ENCODE results near the gene CPVL. TPM values are rescaled to one million over a fixed set of nuclear protein-coding genes. Genes with fewer than 3 reads are reported as not detected.

CPVL gene
- total RNA-seq, 2 experiments from 2014 or later = not detected

DNA sequence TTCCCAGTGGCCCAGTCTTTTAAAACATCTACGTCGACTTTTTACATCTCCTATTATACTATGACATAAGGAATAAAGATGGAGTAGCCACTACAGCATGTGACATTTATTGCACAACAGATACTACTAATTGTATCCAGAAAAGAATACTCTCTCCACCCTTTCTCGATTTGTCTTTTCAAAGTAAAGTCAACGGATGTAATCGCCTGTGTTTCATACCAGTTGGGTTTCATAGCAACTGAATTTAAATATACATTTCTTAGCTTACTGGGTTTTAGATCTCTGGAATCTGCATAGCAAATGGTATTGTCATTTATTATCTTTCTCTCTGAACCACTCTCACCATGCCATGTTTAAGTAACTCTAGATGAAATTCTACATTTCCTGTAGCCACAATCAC, 101.8 kb downstream of the CPVL start:
- no peak overlapping the region for H3K4me3 Mint-ChIP-seq
- intact Hi-C loops (cut with micrococcal nuclease) = no loop called here
- H3K36me3 Mint-ChIP-seq (ENCODE audit: low read depth) = no peaks in the 10 kb centered on the region
- peaks cover 1% of the 10 kb centered on the region for H3K9me3 Mint-ChIP-seq
- DNase-seq = no peak
- H3K4me1 Mint-ChIP-seq (ENCODE audit: low read depth) = no peaks in the 10 kb centered on the region
- peaks cover 22% of the 10 kb centered on the region for H3K27me3 Mint-ChIP-seq (ENCODE audit: low read depth)
- CTCF ChIA-PET = no interaction called here
- H3K27ac Mint-ChIP-seq = no peak overlapping the region

DNA sequence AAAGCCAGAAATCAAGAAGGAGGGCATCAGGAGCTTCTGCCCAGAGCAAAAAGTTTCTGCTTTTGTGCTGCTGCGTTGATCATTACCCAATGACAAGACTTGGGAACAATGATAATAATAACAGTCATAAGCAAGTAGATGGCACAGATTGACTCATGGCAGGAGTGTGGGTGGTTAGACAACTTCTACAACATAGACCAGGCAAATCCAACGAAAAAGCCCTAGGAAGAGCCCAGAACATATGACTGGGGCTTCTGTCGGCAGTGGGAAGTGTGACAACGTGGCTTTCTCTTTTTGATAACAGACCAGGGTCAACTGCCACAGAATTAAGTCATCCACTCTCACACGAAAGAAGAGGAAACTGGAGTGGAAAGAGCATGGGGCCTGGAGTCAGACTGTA, 102.8 kb downstream of the CPVL start:
- no peaks in the 10 kb centered on the region for H3K9me3 Mint-ChIP-seq
- no peak overlapping the region for H3K27ac Mint-ChIP-seq
- CTCF ChIA-PET = no interaction called here
- intact Hi-C loops (cut with micrococcal nuclease) = no loop called here
- no peak overlapping the region for H3K4me3 Mint-ChIP-seq
- DNase-seq = no peak
- H3K36me3 Mint-ChIP-seq (ENCODE audit: low read depth) = no peaks in the 10 kb centered on the region
- H3K4me1 Mint-ChIP-seq (ENCODE audit: low read depth) = no peaks in the 10 kb centered on the region
- H3K27me3 Mint-ChIP-seq (ENCODE audit: low read depth) = peaks cover 19% of the 10 kb centered on the region

DNA sequence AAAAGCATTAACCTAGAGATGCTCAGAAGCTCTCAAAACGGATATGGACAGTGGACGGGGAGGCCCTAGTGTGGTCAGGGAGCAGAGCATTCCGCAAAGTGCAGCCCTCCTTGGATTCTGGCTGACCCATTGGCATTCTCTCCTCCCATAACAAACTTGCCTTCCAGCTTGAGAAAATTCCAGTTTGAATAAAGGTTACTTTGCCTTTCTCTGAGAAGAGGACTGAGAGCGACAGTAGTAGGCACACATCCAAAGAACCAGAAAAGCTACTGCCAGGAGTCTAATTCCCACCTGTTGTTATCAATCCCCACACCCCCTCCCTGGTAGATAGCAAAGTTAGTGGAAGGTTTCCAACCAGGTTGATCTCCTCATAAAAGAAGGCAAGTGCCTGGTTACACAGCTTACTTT, 103.5 kb downstream of the CPVL start:
- CTCF ChIA-PET = interaction anchor here (0.8 to 1.2 kb wide), 2 partner anchors 64 to 116 kb away, joined by 3 to 6 read pairs; no protein-coding TSS in a partner anchor
- no peaks in the 10 kb centered on the region for H3K9me3 Mint-ChIP-seq
- no peaks in the 10 kb centered on the region for H3K4me1 Mint-ChIP-seq (ENCODE audit: low read depth)
- no peak for DNase-seq
- H3K36me3 Mint-ChIP-seq (ENCODE audit: low read depth) = no peaks in the 10 kb centered on the region
- H3K27ac Mint-ChIP-seq = no peak overlapping the region
- intact Hi-C loops (cut with micrococcal nuclease) = no loop called here
- peaks cover 19% of the 10 kb centered on the region for H3K27me3 Mint-ChIP-seq (ENCODE audit: low read depth)
- no peak overlapping the region for H3K4me3 Mint-ChIP-seq

DNA sequence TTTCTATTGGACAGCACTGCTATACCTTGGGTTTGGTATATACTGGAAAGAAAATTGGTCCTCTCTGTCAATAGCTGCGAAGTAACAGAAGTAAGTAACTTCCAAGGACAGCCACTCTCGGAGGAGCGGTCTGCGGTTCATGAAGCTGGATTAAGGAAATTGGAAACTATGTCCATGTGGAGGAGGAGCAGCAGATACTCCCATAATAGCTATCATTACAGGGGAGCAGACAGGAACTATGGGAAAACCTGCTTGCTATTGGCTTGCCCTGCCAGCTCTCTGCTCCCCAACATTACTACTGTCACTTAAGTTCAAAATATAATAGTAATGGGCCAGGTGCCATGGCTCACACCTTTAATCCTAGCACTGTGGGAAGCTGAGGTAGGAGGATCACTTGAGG, 104.3 kb downstream of the CPVL start:
- CTCF ChIA-PET = interaction anchor here (0.6 to 1.2 kb wide), 3 partner anchors 64 to 1301 kb away, joined by 3 to 6 read pairs (median 3); no protein-coding TSS in a partner anchor

GRCh38 chr7:29040579-29040925, 105.8 kb downstream of the CPVL start:
- H3K27ac Mint-ChIP-seq = no peak overlapping the region
- H3K4me3 Mint-ChIP-seq = no peak overlapping the region
- peaks cover 14% of the 10 kb centered on the region for H3K27me3 Mint-ChIP-seq (ENCODE audit: low read depth)
- H3K36me3 Mint-ChIP-seq (ENCODE audit: low read depth) = no peaks in the 10 kb centered on the region
- no peaks in the 10 kb centered on the region for H3K9me3 Mint-ChIP-seq
- DNase-seq = no peak
- H3K4me1 Mint-ChIP-seq (ENCODE audit: low read depth) = peaks cover 5% of the 10 kb centered on the region
- intact Hi-C loops (cut with micrococcal nuclease) = no loop called here
- CTCF ChIA-PET = no interaction called here

More for the DNA sequence above, 104.3 kb downstream of the CPVL start:
- intact Hi-C loops (cut with micrococcal nuclease) = no loop called here
- Mint-ChIP-seq H3K27ac (no peak overlapping the region), H3K36me3 (ENCODE audit: low read depth) (no peaks in the 10 kb centered on the region), H3K27me3 (ENCODE audit: low read depth) (peaks cover 19% of the 10 kb centered on the region), H3K9me3 (no peaks in the 10 kb centered on the region), H3K4me3 (no peak overlapping the region), H3K4me1 (ENCODE audit: low read depth) (no peaks in the 10 kb centered on the region)
- DNase-seq = no peak

GRCh38 chr7:29039821-29040578, 106.3 kb downstream of the CPVL start:
- Mint-ChIP-seq H3K27me3 (ENCODE audit: low read depth) (peaks cover 14% of the 10 kb centered on the region), H3K9me3 (no peaks in the 10 kb centered on the region), H3K4me3 (no peak overlapping the region), H3K27ac (no peak overlapping the region), H3K4me1 (ENCODE audit: low read depth) (peaks cover 9% of the 10 kb centered on the region), H3K36me3 (ENCODE audit: low read depth) (no peaks in the 10 kb centered on the region)
- intact Hi-C loops (cut with micrococcal nuclease) = loop anchor here (5.0 kb wide), 1 partner anchor 52 kb away; no protein-coding TSS in a partner anchor
- DNase-seq = no peak
- CTCF ChIA-PET = interaction anchor here (0.6 kb wide), 1 partner anchor 290 kb away, joined by 3 read pairs; no protein-coding TSS in a partner anchor

GRCh38 chr7:29038463-29038862, 107.9 kb downstream of the CPVL start:
- CTCF ChIA-PET = no interaction called here
- Mint-ChIP-seq H3K4me3 (no peak overlapping the region), H3K4me1 (ENCODE audit: low read depth) (peaks cover 9% of the 10 kb centered on the region), H3K27ac (no peak overlapping the region), H3K36me3 (ENCODE audit: low read depth) (no peaks in the 10 kb centered on the region), H3K9me3 (no peaks in the 10 kb centered on the region), H3K27me3 (ENCODE audit: low read depth) (peaks cover 3% of the 10 kb centered on the region)
- no peak for DNase-seq
- intact Hi-C loops (cut with micrococcal nuclease) = loop anchor here (5.0 kb wide), 1 partner anchor 54 kb away; no protein-coding TSS in a partner anchor

DNA sequence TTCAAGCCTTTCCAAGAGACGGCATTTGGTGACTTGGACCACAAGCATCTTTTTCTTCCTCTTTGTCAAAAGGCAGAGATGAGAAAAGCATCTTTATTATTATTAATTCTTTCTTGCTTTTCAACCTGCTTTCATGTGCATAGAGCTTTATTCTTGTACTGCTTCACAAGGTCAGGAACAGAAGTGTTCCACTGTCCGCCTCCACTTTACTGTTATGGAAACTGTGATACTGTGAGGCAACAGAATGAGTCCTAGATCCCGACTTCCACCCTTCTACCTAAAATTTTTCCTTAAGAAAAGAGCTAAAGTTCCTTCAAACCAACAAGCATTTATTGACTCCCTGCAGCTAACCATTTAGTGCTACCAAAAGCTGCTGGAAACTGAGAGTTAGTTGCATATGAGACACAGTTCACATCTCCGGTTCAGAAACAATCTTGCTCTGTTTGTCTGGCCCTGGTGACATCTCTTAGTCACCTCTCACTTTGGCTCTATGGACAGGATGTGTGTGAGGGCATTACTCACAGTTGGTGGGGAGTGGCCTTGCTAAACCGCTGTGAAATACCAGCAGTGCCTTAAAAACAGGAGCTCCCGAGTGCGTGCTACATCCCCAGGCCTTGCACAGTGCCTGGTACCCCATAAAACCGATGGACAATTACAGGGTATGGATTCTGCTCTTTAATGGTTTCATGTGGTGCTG, 111.1 kb downstream of the CPVL start:
- Mint-ChIP-seq H3K4me1 (ENCODE audit: low read depth) (peaks cover 9% of the 10 kb centered on the region), H3K9me3 (no peaks in the 10 kb centered on the region), H3K36me3 (ENCODE audit: low read depth) (no peaks in the 10 kb centered on the region), H3K4me3 (no peak overlapping the region), H3K27me3 (ENCODE audit: low read depth) (no peaks in the 10 kb centered on the region), H3K27ac (no peak overlapping the region)
- intact Hi-C loops (cut with micrococcal nuclease) = loop anchor here (1.0 to 5.0 kb wide), 3 partner anchors 18 to 72 kb away; no protein-coding TSS in a partner anchor
- CTCF ChIA-PET = interaction anchor here (1.4 kb wide), 1 partner anchor 113 kb away, joined by 5 read pairs; no protein-coding TSS in a partner anchor
- DNase-seq = peak; percentile 33

DNA sequence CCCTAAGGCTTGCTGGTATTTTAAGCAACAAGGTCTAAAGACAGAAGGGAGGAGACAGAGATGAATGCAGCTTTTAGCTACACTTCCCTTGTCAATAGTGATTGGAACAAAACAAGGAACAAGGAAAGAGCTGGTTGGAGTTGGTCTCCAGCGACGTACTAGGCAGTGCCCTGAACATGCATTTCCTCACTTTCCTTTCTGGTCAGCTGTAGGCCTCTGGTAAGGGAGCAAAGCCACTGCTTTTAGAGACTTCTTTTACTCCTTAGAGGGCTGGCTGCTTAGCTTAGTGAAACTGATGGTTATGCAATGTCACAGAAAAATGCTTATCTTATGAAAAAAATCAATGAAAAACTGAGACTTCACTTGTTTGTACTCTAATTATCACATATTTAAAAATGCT, 112.8 kb downstream of the CPVL start:
- H3K9me3 Mint-ChIP-seq = no peaks in the 10 kb centered on the region
- no peak overlapping the region for H3K27ac Mint-ChIP-seq
- no peak for DNase-seq
- no peak overlapping the region for H3K4me3 Mint-ChIP-seq
- H3K4me1 Mint-ChIP-seq (ENCODE audit: low read depth) = peaks cover 9% of the 10 kb centered on the region
- no peaks in the 10 kb centered on the region for H3K36me3 Mint-ChIP-seq (ENCODE audit: low read depth)
- intact Hi-C loops (cut with micrococcal nuclease) = no loop called here
- CTCF ChIA-PET = interaction anchor here (1.4 to 2.0 kb wide), 2 partner anchors 106 to 111 kb away, joined by 5 read pairs; no protein-coding TSS in a partner anchor
- no peaks in the 10 kb centered on the region for H3K27me3 Mint-ChIP-seq (ENCODE audit: low read depth)

DNA sequence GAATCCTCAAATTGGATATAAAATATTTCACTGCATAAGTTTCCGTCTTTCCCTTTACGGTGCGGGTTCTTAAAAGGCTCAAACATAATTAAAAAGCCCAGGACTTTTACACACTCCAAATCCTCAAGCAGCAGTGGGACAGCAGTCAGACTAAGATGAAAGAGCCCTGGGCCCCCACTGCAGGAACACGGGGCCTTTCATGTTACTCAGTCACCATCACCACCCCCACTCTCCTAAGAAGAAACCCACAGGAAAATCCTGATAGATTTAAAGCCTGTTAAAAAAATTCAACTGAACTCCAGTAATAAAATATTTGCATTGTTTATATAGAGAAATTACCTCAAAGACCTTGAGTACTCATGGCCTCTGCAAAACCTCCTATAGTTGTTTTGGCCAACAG, 114.2 kb downstream of the CPVL start:
- intact Hi-C loops (cut with micrococcal nuclease) = no loop called here
- peaks cover 8% of the 10 kb centered on the region for H3K27me3 Mint-ChIP-seq (ENCODE audit: low read depth)
- DNase-seq = no peak
- H3K27ac Mint-ChIP-seq = no peak overlapping the region
- CTCF ChIA-PET = interaction anchor here (2.0 kb wide), 1 partner anchor 105 kb away, joined by 5 read pairs; no protein-coding TSS in a partner anchor
- peaks cover 9% of the 10 kb centered on the region for H3K4me1 Mint-ChIP-seq (ENCODE audit: low read depth)
- no peak overlapping the region for H3K4me3 Mint-ChIP-seq
- H3K36me3 Mint-ChIP-seq (ENCODE audit: low read depth) = no peaks in the 10 kb centered on the region
- peaks cover 6% of the 10 kb centered on the region for H3K9me3 Mint-ChIP-seq

- no peak for DNase-seq
- CTCF ChIA-PET = no interaction called here
- no peaks in the 10 kb centered on the region for H3K36me3 Mint-ChIP-seq (ENCODE audit: low read depth)
- peaks cover 8% of the 10 kb centered on the region for H3K27me3 Mint-ChIP-seq (ENCODE audit: low read depth)
- H3K27ac Mint-ChIP-seq = no peak overlapping the region
- H3K4me3 Mint-ChIP-seq = no peak overlapping the region
- peaks cover 13% of the 10 kb centered on the region for H3K9me3 Mint-ChIP-seq
- H3K4me1 Mint-ChIP-seq (ENCODE audit: low read depth) = peaks cover 4% of the 10 kb centered on the region
- intact Hi-C loops (cut with micrococcal nuclease) = no loop called here
Measured at GRCh38 chr7:29030781-29031275, 115.5 kb downstream of the CPVL start.

DNA sequence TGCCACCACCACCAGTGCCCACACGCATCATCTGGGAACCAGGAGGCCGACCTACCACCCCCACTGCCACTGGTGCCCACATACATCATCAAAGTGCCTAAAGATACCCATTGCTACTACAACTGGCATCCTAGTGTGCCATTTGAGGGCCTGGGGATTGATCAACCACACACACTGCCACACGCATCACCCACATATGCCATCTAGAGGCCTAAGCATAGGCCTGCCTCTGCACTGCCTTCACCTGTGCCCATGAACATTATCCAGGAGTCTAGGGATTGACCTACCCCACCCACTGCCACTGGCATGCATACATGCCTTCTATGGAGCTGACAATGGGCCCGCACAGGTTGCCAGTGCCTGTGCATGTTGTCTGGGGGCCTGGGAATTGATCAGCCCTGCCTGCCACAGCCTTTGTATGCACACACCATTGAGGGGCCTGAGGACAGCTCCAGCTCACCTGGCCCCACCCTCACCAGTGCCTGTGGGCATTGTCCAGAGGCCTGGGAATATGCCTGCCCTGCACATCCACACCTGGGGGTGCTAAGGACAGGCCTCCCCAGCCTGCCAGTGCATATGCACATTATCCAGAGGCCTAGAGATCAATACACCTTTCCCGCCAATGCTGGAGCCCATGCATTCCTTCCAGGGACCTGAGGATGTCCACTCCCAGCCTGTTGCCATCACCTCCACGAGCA, 123.9 kb downstream of the CPVL start:
- intact Hi-C loops (cut with micrococcal nuclease) = no loop called here
- H3K4me3 Mint-ChIP-seq = no peak overlapping the region
- CTCF ChIA-PET = no interaction called here
- no peak overlapping the region for H3K27ac Mint-ChIP-seq
- no peaks in the 10 kb centered on the region for H3K36me3 Mint-ChIP-seq (ENCODE audit: low read depth)
- peaks cover 24% of the 10 kb centered on the region for H3K9me3 Mint-ChIP-seq
- no peak for DNase-seq
- H3K4me1 Mint-ChIP-seq (ENCODE audit: low read depth) = no peaks in the 10 kb centered on the region
- H3K27me3 Mint-ChIP-seq (ENCODE audit: low read depth) = no peaks in the 10 kb centered on the region
